NCI-H226 (cell line): Measurements from ENCODE around the gene TOR1AIP2.

Experiments used
- DNase-seq: peaks from one replicate; pipeline ENCODE4 v3.0.0-alpha.2; 2015

TOR1AIP2 gene

GRCh38 chr1:179825206-179825605 is 52.4 kb downstream of the TOR1AIP2 start:
- no peak for DNase-seq

- DNase-seq, result no peak
Measured at GRCh38 chr1:179824265-179824664, 53.3 kb downstream of the TOR1AIP2 start.

GRCh38 chr1:179823693-179824092 is 53.9 kb downstream of the TOR1AIP2 start:
- DNase-seq, result no peak

DNA sequence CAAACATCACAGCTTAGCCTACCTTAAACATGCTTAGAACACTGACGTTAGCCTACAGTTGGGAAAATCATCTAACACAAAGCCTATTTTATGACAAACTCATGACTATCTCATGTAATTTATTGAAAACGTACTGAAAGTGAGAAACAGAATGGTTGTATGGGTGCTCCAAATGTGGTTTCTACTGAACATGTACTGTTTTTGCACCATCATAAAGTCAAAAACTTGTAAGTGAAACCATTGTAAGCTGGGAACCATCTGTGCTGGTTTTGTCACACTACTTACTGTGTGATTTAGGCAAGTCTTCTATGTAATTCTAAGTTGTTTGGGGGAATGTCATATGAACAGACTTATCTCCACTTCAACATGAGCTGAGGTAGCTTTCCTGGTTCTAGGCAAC is 55.5 kb downstream of the TOR1AIP2 start:
- DNase-seq, result no peak

DNA sequence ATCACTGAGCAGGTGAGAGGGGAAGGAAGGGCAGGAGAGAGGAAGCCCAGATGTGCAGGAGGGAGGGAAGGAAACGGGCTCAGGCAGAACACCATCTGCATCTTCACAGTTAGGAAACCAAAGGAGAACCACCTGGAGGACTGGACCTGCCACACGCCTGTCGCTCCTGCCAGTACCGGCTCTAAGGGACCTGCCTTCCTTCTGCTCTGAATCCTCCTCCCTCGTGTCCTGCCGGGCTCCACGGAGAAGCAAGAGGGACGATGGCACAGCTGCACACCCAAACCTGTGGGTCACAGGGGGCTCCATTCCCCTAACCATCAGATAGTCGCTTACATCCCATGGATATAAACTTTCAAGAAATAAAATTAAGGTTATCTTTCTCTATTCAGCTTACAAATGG is 56.1 kb downstream of the TOR1AIP2 start:
- no peak for DNase-seq

GRCh38 chr1:179820226-179820970 is 57.2 kb downstream of the TOR1AIP2 start:
- no peak for DNase-seq

DNA sequence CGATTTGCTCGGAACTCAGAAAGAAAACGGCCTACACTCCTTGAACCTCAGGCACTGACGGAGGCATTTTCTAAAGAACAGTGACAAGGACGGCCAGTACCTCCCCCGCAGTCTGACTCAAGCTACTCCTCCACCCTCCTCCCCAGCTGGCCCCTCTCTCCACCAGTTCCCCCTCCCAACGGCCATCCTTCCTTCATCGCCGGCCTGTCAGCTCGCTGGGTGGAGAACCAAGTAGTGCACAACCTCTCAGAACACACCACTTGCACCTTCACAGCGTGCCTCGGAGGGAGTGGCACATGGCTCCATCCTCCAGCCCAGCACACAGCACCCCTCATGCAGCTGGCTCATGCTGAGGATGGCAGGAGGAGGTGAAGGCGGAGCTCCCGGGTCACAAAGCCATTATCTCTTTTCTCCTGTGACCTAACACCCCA is 58.8 kb downstream of the TOR1AIP2 start:
- DNase-seq, result no peak

- DNase-seq, result no peak
Measured at GRCh38 chr1:179818260-179818659, 59.3 kb downstream of the TOR1AIP2 start.

- no peak for DNase-seq
Measured at GRCh38 chr1:179817789-179818188, 59.8 kb downstream of the TOR1AIP2 start.

DNA sequence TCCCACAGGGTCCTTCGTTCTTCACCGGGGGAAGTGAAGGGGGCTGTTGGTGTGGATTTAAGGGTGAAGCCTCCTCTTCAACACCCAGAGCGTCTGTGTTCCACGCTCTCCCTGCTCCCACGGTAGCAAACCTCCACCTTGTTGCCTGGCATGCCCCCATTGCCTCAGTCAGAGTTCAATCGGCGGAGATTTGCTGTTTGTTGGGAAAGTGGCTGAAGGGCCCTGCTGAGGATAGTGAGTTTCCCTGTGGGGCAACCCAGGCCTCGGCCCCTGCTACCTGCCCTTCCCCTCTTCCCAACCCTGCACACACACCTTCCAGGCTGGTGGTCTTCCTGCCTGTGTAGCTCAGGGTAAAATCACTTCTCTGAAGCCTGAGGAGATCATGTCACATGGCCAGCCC is 60.5 kb downstream of the TOR1AIP2 start:
- no peak for DNase-seq

DNA sequence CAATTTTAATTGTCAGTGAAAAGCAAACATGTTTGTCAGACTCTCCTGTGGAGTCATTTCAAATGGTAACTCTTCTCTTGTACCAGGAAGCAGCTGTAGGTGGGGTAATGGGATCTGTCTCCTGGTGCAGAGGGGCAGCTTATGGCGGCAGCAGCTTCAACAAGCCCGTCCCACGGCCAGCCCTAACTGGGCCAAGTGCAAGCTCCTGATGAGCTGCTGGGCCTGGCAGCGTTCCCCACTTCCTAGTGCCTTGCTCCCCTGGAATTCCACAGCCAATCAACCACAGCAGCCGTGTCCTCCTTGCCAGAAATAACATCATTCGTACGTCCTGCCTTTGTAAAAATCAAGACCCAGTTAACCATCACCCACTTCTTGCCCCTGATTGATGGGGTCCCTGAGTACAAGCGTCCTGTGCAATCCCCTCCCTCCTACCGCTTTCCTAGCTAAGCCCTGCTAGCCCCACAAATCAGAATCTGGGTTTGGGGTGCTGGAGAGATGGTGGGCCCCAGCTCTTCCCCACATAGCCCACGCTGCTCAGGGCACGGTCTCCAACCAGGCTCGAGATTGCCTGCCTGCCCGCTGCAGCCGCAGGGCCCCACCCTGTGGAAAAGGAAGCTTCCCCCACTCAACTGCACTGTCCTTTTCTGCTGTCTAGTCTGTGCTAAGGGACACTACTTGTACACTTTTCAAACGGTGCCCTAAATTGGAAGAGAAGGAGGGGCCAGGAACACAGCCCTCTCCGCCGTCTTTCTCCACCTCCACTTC is 61.2 kb downstream of the TOR1AIP2 start:
- no peak for DNase-seq

GRCh38 chr1:179815641-179816040 is 62.0 kb downstream of the TOR1AIP2 start:
- no peak for DNase-seq

- peak; percentile 3 for DNase-seq
Measured at GRCh38 chr1:179814546-179814838, 63.1 kb downstream of the TOR1AIP2 start.

DNA sequence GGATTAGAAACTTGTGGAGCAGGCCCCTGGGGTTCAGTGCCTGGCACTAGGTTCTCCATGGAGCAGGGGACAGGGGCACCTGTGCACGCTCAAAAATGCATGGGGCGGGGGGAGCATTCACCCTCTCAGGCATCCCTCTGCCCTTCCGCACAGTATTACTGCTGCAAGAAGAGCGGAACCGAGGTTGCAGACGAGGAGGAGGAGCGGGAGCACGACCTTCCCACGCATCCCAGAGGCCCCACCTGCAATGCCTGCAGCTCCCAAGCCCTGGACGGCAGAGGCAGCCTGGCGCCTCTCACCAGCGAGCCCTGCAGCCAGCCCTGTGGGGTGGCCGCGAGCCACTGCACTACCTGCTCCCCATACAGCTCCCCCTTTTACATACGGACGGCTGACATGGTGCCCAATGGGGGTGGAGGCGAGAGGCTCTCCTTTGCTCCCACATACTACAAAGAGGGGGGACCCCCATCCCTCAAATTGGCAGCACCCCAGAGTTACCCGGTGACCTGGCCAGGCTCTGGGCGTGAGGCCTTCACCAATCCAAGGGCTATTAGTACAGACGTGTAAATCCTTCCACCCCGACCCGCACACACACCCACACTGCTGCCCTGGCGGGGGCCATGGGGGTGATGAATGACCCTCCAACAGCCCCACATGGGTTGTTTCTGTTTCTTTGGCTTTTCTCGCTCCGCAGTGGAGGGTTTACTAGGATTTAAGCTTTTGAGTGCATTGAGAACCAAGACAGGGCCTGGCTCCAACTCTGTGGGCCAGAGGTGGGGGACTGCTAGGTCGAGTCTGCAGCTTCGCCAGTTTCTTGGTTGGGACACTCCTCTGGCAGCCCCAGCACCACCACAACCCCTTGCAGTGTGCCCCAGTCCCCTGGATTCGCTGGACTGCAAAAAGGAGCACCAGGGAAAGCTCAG is 63.7 kb downstream of the TOR1AIP2 start:
- DNase-seq, result no peak

DNA sequence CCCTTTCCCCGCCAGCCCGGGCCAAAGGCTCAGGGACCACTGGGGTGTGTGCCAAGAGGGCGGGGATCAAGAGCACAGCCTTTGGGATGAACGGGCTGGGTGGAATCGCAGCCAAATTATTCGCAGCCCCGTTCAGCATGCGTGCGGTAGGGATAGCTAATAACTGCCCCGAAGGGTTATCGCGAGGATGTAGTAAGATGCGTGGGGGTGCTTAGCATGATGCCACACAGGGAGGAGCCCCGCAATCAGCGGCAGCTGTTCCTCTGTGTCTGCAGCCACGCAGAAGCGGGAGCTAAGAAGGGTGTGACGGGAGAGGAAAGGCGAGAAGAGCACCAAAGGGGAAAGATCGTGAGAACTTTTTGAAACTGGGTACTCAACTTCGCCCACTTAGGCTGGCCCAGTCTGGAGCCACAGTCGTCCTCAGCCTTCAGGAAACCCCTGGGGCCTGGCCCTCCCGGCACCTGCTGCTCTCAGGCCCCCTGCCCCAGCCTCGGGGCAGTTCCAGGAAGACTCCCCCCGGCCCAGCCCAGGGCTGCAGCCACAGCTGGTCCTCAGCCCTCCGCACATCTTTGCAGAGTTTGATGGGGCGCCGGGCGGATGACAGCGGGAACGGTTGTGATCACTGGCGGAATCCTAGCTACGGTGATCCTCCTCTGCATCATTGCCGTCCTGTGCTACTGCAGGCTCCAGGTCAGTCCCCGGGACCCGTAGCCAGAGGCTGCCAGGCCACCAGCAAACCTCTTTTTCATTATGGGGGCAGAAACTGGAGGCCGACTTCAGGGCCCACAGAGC is 64.9 kb downstream of the TOR1AIP2 start:
- no peak for DNase-seq

- DNase-seq, result no peak
Measured at GRCh38 chr1:179810367-179810715, 67.3 kb downstream of the TOR1AIP2 start.

- DNase-seq, result peak; percentile 60
Measured at GRCh38 chr1:179809506-179810366, 67.9 kb downstream of the TOR1AIP2 start.

GRCh38 chr1:179808503-179808902 is 69.1 kb downstream of the TOR1AIP2 start:
- peak; percentile 35 for DNase-seq

DNA sequence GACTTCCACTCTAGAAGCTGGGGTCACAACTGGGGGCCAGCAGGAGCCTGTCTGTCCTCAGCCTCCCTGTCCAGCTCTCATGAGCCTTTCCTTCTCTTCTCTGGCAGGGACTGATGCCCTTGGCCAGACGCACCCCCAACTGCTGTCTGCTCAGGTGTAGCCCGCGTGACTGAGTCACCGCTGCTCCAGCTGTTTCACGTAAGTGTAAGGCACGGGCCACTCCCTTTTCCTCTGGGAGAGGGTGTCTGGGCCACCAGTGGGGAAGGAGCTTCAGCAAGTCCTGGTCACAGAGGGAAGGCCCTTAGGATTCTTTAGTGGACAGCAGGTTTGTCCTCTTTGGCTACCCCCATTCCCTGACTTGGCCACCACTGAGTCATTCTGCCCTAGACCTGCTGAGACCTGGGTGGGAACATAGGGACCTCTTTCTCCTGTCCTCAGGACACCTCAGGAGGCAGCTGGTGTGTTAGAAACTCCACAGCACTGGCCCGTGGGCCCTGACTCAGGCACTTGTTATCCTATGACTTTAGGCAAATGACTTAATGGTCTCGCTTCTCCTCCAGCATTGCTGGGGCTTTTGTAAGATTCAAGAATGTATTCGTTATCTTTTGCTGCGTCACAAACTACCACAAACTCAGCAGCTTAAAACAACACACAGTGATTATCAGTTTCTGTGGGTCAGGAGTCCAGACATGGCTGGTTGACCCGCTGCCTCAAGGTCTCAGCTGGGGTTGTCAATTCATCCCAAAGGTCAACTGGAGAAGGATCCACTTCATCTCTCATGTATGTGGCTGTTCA is 69.7 kb downstream of the TOR1AIP2 start:
- DNase-seq, result peak; percentile 98

GRCh38 chr1:179807291-179807690 is 70.3 kb downstream of the TOR1AIP2 start:
- no peak for DNase-seq

DNA sequence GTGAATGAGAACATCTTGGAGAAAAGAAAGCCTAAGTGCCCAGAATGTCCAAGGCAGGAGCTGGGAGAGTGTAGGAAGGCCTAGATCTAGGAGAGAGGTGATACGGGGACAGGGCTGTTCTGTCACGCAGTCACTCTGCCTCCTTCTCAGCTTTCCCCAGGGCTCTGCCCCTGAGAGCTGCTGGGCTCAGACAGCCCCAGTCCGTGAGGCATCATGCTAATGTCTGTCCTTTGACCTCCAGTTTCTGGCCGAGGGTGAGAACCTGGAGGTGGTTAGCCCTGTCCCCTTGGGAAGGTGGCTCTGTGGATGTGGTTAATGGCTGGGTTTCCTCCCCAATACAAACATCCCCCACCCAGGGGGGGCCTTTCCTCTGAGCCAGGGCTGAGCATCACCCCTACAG is 71.3 kb downstream of the TOR1AIP2 start:
- DNase-seq, result no peak
